ENCODE results near the gene GPR39.
"Not testable (repeated sequence)": the region's sequence is repeated elsewhere in the genome, so short reads cannot be mapped to it uniquely, and the experiment has no call there.

GPR39 gene

DNA sequence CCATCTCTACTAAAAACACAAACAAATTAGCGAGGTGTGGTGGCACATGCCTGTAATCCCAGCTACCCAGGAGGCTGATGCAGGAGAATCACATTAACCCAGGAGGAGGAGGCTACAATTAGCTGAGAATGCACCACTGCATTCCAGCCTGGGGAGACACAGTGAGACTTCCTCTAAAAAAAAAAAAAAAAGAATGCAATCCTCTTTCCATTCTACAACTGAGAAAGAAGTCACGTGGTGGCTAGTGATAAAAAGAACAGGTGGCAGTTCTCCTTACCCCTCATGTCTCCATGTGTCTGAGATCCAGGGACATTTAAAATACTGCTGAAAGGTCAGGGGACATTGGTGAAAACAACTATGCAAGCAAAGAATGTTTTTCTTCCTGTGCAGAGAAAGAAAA lies 24.4 kb upstream of the GPR39 start:
- H3K27ac Mint-ChIP-seq (ENCODE audit: low read depth), result no peak overlapping the region
- no peaks in the 10 kb centered on the region for H3K36me3 Mint-ChIP-seq (ENCODE audit: insufficient read depth)
- H3K27me3 Mint-ChIP-seq, result no peaks in the 10 kb centered on the region
- no peak for ATAC-seq (replicated peaks; ENCODE audit: extremely low read depth, poor library complexity, severe bottlenecking)
- no peaks in the 10 kb centered on the region for H3K4me1 Mint-ChIP-seq
- no peak overlapping the region for H3K4me3 Mint-ChIP-seq
- no peak for DNase-seq (ENCODE audit: low spot score in 2 of 2)
- H3K9me3 Mint-ChIP-seq, result peaks cover 19% of the 10 kb centered on the region

- no peaks in the 10 kb centered on the region for H3K27me3 Mint-ChIP-seq
- H3K27ac Mint-ChIP-seq (ENCODE audit: low read depth), result no peak overlapping the region
- no peak overlapping the region for H3K4me3 Mint-ChIP-seq
- DNase-seq (ENCODE audit: low spot score in 2 of 2), result no peak
- H3K36me3 Mint-ChIP-seq (ENCODE audit: insufficient read depth), result no peaks in the 10 kb centered on the region
- H3K4me1 Mint-ChIP-seq, result no peaks in the 10 kb centered on the region
- no peak for ATAC-seq (replicated peaks; ENCODE audit: extremely low read depth, poor library complexity, severe bottlenecking)
- H3K9me3 Mint-ChIP-seq, result peaks cover 15% of the 10 kb centered on the region
Measured at GRCh38 chr2:132392879-132393278, 23.7 kb upstream of the GPR39 start.

DNA sequence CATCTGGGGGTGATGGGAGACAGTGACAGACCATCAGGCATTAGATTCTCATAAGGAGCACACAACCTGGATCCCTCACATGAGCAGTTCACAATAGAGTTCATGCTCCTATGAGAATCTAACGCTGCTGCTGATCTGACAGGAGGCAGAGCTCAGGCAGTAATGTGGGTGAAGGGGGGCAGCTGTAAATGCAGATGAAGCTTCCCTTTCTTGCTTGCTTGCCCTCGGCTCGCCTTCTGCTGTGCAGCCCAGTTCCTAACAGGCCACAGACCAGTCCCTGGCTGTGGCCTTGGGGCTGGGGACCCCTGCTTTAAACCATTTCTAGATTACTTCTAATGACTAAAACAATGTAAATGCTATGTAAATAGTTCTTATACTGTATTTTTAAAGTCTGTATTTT lies 19.6 kb upstream of the GPR39 start:
- not testable (repeated sequence) for H3K27me3 Mint-ChIP-seq; H3K36me3 Mint-ChIP-seq (ENCODE audit: insufficient read depth); DNase-seq (ENCODE audit: low spot score in 2 of 2); H3K27ac Mint-ChIP-seq (ENCODE audit: low read depth); H3K4me3 Mint-ChIP-seq; H3K4me1 Mint-ChIP-seq; ATAC-seq (replicated peaks; ENCODE audit: extremely low read depth, poor library complexity, severe bottlenecking)
- H3K9me3 Mint-ChIP-seq, result peaks cover 15% of the 10 kb centered on the region

- no peaks in the 10 kb centered on the region for H3K27me3 Mint-ChIP-seq
- DNase-seq (ENCODE audit: low spot score in 2 of 2) (no peak), ATAC-seq (replicated peaks; ENCODE audit: extremely low read depth, poor library complexity, severe bottlenecking) (no peak)
- no peak overlapping the region for H3K4me3 Mint-ChIP-seq
- H3K27ac Mint-ChIP-seq (ENCODE audit: low read depth), result no peak overlapping the region
- peaks cover 2% of the 10 kb centered on the region for H3K36me3 Mint-ChIP-seq (ENCODE audit: insufficient read depth)
- no peaks in the 10 kb centered on the region for H3K4me1 Mint-ChIP-seq
- peaks cover 6% of the 10 kb centered on the region for H3K9me3 Mint-ChIP-seq
Measured at GRCh38 chr2:132400169-132400900, 16.3 kb upstream of the GPR39 start.

DNA sequence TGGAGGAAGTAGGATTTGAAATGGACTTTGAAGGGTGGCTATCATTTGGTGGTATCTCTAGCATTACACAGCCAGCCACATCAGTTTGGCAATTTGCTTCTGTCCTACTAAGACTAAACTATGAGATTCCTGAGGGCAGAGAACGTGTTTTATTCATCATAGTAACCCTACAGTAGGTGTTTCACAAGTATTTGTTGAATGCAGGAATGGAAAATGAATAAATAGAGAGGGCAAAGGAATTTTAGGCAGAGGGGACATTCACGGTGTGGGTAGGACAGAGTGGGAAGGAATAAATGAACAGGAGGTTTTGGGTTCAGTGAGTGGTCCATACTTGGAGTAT lies 15.7 kb upstream of the GPR39 start:
- ATAC-seq (replicated peaks; ENCODE audit: extremely low read depth, poor library complexity, severe bottlenecking), result no peak
- H3K27ac Mint-ChIP-seq (ENCODE audit: low read depth), result no peak overlapping the region
- peaks cover 6% of the 10 kb centered on the region for H3K9me3 Mint-ChIP-seq
- no peak overlapping the region for H3K4me3 Mint-ChIP-seq
- no peaks in the 10 kb centered on the region for H3K27me3 Mint-ChIP-seq
- no peak for DNase-seq (ENCODE audit: low spot score in 2 of 2)
- H3K36me3 Mint-ChIP-seq (ENCODE audit: insufficient read depth), result peaks cover 2% of the 10 kb centered on the region
- no peaks in the 10 kb centered on the region for H3K4me1 Mint-ChIP-seq

DNA sequence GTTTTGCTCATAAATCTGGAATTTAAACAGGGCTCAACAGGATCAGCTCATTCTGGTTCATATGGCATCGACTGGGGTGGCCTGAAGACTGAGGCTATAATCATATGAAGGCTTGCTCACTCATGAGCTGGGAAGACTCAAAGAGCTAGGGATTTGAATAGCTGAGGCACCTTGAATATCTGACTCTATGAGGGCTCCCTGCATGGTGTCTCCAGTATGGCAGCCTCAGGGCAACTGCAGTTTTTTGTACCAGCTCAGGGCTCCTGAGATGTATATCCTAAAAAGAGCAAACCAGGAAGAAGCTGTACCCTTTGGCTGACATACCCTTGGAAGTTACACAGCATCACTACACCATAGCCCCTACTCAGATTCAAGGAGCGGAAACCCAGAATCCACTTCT lies 15.3 kb upstream of the GPR39 start:
- Mint-ChIP-seq H3K4me3 (no peak overlapping the region), H3K36me3 (ENCODE audit: insufficient read depth) (peaks cover 2% of the 10 kb centered on the region), H3K9me3 (peaks cover 6% of the 10 kb centered on the region), H3K27ac (ENCODE audit: low read depth) (no peak overlapping the region), H3K4me1 (no peaks in the 10 kb centered on the region), H3K27me3 (no peaks in the 10 kb centered on the region)
- DNase-seq (ENCODE audit: low spot score in 2 of 2), result no peak
- no peak for ATAC-seq (replicated peaks; ENCODE audit: extremely low read depth, poor library complexity, severe bottlenecking)

- no peak overlapping the region for H3K27ac Mint-ChIP-seq (ENCODE audit: low read depth)
- no peaks in the 10 kb centered on the region for H3K27me3 Mint-ChIP-seq
- ATAC-seq (replicated peaks; ENCODE audit: extremely low read depth, poor library complexity, severe bottlenecking), result no peak
- no peaks in the 10 kb centered on the region for H3K4me1 Mint-ChIP-seq
- peaks cover 2% of the 10 kb centered on the region for H3K36me3 Mint-ChIP-seq (ENCODE audit: insufficient read depth)
- no peak overlapping the region for H3K4me3 Mint-ChIP-seq
- H3K9me3 Mint-ChIP-seq, result peaks cover 12% of the 10 kb centered on the region
- DNase-seq (ENCODE audit: low spot score in 2 of 2), result no peak
Measured at GRCh38 chr2:132403146-132403545, 13.5 kb upstream of the GPR39 start.

DNA sequence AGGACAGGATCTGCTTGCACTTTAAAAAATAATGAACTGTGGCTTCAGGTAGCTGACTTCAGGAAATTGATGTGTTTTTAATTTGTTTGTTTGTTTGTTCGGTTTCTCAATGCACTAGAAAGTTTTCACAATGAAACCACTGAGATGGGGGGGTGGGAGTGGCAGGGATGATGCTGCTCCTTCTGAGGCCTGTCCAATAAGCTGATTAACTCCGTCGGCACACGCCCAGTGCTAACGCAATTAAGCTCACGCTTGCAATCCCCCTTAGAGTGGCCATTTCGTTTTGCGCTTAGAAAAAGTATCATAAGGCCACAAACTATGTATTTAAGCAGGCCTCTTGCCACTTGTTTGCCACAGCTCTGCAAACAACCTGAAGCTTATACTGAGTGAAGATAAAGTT lies 12.5 kb upstream of the GPR39 start:
- ATAC-seq (replicated peaks; ENCODE audit: extremely low read depth, poor library complexity, severe bottlenecking) (no peak), DNase-seq (ENCODE audit: low spot score in 2 of 2) (no peak)
- H3K4me1 Mint-ChIP-seq, result no peaks in the 10 kb centered on the region
- no peaks in the 10 kb centered on the region for H3K27me3 Mint-ChIP-seq
- no peak overlapping the region for H3K4me3 Mint-ChIP-seq
- no peak overlapping the region for H3K27ac Mint-ChIP-seq (ENCODE audit: low read depth)
- peaks cover 12% of the 10 kb centered on the region for H3K9me3 Mint-ChIP-seq
- H3K36me3 Mint-ChIP-seq (ENCODE audit: insufficient read depth), result peaks cover 2% of the 10 kb centered on the region

DNA sequence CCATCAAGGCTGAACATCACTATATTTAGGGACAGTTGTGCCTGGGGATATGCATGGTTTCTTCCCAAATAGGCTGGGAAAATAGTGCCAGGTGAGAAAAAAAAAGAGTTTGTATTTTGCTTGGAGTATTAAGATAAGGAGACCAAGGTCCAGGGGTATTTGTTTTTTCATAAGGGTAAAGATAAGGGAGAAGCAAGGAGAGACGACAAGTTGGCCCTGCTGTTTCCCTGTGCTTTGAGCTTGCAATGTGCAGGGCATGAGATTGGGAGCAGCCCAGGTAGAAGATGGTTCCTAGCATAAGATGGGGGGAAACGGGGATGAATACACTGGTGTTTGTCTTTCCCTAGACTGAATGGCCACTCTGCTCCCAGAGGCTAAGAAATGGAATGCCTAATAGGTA lies 8.8 kb upstream of the GPR39 start:
- ATAC-seq (replicated peaks; ENCODE audit: extremely low read depth, poor library complexity, severe bottlenecking) (no peak), DNase-seq (ENCODE audit: low spot score in 2 of 2) (no peak)
- Mint-ChIP-seq H3K36me3 (ENCODE audit: insufficient read depth) (peaks cover 2% of the 10 kb centered on the region), H3K4me1 (no peaks in the 10 kb centered on the region), H3K4me3 (no peak overlapping the region), H3K27ac (ENCODE audit: low read depth) (no peak overlapping the region), H3K9me3 (peaks cover 11% of the 10 kb centered on the region), H3K27me3 (no peaks in the 10 kb centered on the region)

DNA sequence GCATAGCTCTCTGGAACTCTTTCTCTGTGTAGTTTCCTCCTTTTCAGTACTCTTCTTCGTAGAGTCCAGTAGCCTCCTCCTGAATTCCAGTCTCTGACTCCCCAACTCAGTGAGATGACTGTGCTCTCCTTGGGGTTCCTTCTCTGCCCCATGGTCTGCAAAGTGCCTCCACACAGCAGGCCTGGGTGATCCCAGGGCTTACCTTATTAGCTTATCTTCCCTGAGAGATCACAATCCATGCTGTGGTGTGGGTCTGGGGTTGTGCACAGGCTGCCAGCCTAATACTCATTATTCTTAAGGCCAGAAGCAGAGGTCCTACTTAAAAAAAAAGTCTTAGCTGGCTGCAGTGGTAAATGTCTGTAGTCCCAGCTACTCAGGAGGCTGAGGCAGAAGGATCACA lies 4.6 kb upstream of the GPR39 start:
- ATAC-seq (replicated peaks; ENCODE audit: extremely low read depth, poor library complexity, severe bottlenecking) (no peak), DNase-seq (ENCODE audit: low spot score in 2 of 2) (no peak)
- Mint-ChIP-seq H3K36me3 (ENCODE audit: insufficient read depth) (no peaks in the 10 kb centered on the region), H3K27me3 (no peaks in the 10 kb centered on the region), H3K4me3 (no peak overlapping the region), H3K27ac (ENCODE audit: low read depth) (no peak overlapping the region), H3K9me3 (peaks cover 11% of the 10 kb centered on the region), H3K4me1 (no peaks in the 10 kb centered on the region)

- Mint-ChIP-seq H3K27ac (ENCODE audit: low read depth) (no peak overlapping the region), H3K27me3 (peaks cover 11% of the 10 kb centered on the region), H3K36me3 (ENCODE audit: insufficient read depth) (no peaks in the 10 kb centered on the region), H3K9me3 (peaks cover 11% of the 10 kb centered on the region), H3K4me1 (no peaks in the 10 kb centered on the region), H3K4me3 (no peak overlapping the region)
- no peak for DNase-seq (ENCODE audit: low spot score in 2 of 2)
- ATAC-seq (replicated peaks; ENCODE audit: extremely low read depth, poor library complexity, severe bottlenecking), result no peak
Measured at GRCh38 chr2:132414081-132414480, 2.5 kb upstream of the GPR39 start.

DNA sequence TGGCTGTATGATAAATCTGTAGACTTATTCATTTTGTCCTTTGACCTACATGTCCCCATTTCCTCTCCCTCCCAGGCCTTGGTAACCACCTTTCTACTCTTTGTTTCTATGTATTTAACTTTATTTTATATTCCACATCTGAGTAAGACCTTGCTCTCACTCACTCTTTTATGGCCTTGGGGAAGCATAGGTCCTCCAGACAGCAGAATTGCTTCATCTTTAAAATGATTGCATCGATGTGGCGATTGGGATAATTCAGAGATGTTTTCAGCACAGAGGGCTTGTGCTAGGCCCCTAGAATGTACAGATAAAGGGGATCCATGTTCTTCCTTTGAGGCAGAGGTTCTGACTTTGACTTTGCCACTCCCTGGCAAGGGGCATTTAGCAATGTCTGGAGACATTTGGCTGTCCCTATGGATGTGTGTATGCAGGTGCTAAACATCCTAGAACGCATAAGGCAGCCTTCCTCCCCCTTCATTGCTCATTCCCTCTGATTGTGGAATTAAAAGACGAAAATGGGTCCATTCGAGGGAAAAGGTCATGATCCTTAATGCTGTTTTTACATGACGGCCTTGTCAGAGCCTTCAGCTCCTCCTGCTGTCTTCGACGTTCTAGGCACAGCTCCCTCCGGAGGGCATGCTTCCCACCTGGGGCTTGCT lies 1.2 kb upstream of the GPR39 start:
- Mint-ChIP-seq H3K36me3 (ENCODE audit: insufficient read depth) (no peaks in the 10 kb centered on the region), H3K9me3 (peaks cover 9% of the 10 kb centered on the region), H3K27me3 (peaks cover 11% of the 10 kb centered on the region), H3K4me1 (no peaks in the 10 kb centered on the region), H3K4me3 (no peak overlapping the region), H3K27ac (ENCODE audit: low read depth) (no peak overlapping the region)
- ATAC-seq (replicated peaks; ENCODE audit: extremely low read depth, poor library complexity, severe bottlenecking) (no peak), DNase-seq (ENCODE audit: low spot score in 2 of 2) (no peak)

DNA sequence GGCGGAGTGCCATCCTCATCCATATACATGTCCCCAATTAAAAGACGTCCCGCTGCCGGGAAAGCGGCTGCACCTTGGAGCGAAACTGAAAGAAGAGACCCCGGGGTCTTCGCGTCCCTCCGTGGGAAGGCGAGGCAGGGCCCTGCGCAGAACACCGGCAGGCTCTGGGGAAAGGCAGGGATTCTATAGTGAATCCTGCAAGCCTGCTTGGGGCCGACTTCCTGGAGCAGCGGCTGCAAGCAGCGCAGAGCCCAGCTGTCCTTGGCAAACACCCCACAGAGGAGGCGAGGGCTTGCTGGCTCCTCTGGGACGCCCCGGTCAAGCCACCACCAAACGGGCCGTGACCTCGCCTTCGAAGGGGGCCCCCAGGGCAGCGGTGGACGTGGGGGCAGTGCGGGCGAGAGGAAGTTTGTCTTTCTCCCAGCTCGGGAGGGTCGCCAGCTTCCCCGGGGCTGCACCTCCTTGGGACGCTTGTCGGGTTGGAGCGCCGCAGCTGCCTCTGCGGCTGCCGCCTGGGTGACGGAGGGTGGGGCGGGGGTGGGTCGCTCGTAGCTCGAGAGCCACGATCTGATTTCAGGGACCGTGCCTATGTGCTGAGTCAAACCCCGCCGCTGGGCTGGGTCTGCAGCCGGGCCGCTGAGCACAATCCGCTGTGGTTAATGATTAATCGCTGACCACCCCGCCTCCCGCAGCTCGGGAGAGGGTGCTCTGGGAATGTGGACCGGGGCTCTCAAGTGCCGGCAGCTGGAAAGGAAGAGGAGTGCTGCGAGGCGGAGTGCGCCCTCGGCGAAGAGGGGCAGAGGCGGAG lies 486 bp upstream of the GPR39 start:
- no peaks in the 10 kb centered on the region for H3K4me1 Mint-ChIP-seq
- H3K9me3 Mint-ChIP-seq, result peaks cover 6% of the 10 kb centered on the region
- ATAC-seq (replicated peaks; ENCODE audit: extremely low read depth, poor library complexity, severe bottlenecking), result no peak
- peaks cover 11% of the 10 kb centered on the region for H3K27me3 Mint-ChIP-seq
- H3K36me3 Mint-ChIP-seq (ENCODE audit: insufficient read depth), result no peaks in the 10 kb centered on the region
- no peak overlapping the region for H3K27ac Mint-ChIP-seq (ENCODE audit: low read depth)
- no peak for DNase-seq (ENCODE audit: low spot score in 2 of 2)
- no peak overlapping the region for H3K4me3 Mint-ChIP-seq
